LNCaP clone FGC (cell line): ENCODE results near the gene VPS51.

Experiments
- DNase-seq: peaks from one replicate; pipeline ENCODE4 v3.0.0-alpha.2; 2011; ENCODE audit warnings: low read depth
- H3K4me3 ChIP-seq: 2 replicates; pipeline ENCODE4 v1.5.1; 2011; ENCODE audit warnings: mild to moderate bottlenecking, low read depth, low read length, control low read depth
- CTCF ChIP-seq: IDR thresholded peaks from 2 replicates; pipeline ENCODE4 v1.5.1; 2012; ENCODE audit warnings: mild to moderate bottlenecking; ENCODE audit not compliant: control insufficient read depth, insufficient read depth; ENCODE audit errors: extremely low read depth

The VPS51 gene

GRCh38 chr11:65132238-65132987, 36.4 kb downstream of the VPS51 start:
- peak overlapping the region; percentile 100 for H3K4me3 ChIP-seq
- DNase-seq = no peak
- no peak for TF ChIP-seq CTCF

- no peak for TF ChIP-seq CTCF
- H3K4me3 ChIP-seq = peak overlapping the region; percentile 100
- DNase-seq = peak; percentile 58
Observed at GRCh38 chr11:65132988-65133700, 37.1 kb downstream of the VPS51 start.

- DNase-seq = no peak
- H3K4me3 ChIP-seq = peak overlapping the region; percentile 100
- no peak for TF ChIP-seq CTCF
Observed at GRCh38 chr11:65133724-65134123, 37.7 kb downstream of the VPS51 start.

GRCh38 chr11:65134240-65134951, 38.4 kb downstream of the VPS51 start, which contains the start of gene SYVN1:
Gene SYVN1, minus strand, starts transcription at chr11:65134519. Its CDS starts 918 bp downstream, at chr11:65133601.
- DNase-seq = peak; percentile 64
- TF ChIP-seq CTCF = no peak
- peak within 1 kb of the TSS; percentile 100 for H3K4me3 ChIP-seq

- H3K4me3 ChIP-seq = peak overlapping the region; percentile 100
- peak; percentile 100 for DNase-seq
- TF ChIP-seq CTCF = no peak
Observed at GRCh38 chr11:65134952-65135632, 39.1 kb downstream of the VPS51 start.

- TF ChIP-seq CTCF = no peak
- H3K4me3 ChIP-seq = peak overlapping the region; percentile 100
- no peak for DNase-seq
Observed at GRCh38 chr11:65135633-65136145, 39.7 kb downstream of the VPS51 start.
